SK-N-SH (cell line): Measurements from ENCODE around the gene NSMCE1. TPM values are rescaled to one million over a fixed set of nuclear protein-coding genes. Genes with fewer than 3 reads are reported as not detected.
A peak's percentile ranks its signal among the peaks of the same experiment; 100 is the strongest.

Source experiments
- CTCF ChIA-PET: fragments of 300-600, 350-600 bp; formaldehyde crosslinking; extraction: SDS; loops from one replicate; lab custom pipeline; 2021; lab: Yijun Ruan, JAX
- POLR2A ChIA-PET: fragments of 350-600 bp; sonication (Branson Sonifier 250); formaldehyde crosslinking; extraction: SDS; loops from one replicate; lab custom pipeline; 2020; ENCODE audit warnings: antibody characterized with exemption, inconsistent platforms; lab: Yijun Ruan, JAX
- DNase-seq: peaks from one replicate; pipeline ENCODE4 v3.0.0; 2012
- H2AFZ ChIP-seq: fragments of 200-600 bp; sonication (generic); 2 replicates; pipeline ENCODE4 v1.8.1; 2016; ENCODE audit warnings: antibody characterized with exemption, mild to moderate bottlenecking, low read depth
- H3F3A ChIP-seq: fragments of 200-600 bp; sonication (generic); replicated peaks from 2 replicates; pipeline ENCODE3; 2016; ENCODE audit warnings: antibody characterized with exemption, mild to moderate bottlenecking; ENCODE audit not compliant: insufficient read depth
- H3K27ac ChIP-seq, 2 experiments: fragments of 200-500 bp in 1 of 2; fragments of 200-600 bp in 1 of 2; sonication (Bioruptor generic) in 1 of 2; sonication (generic), shearing (Covaris generic) in 1 of 2; 2 replicates each; pipeline versions ENCODE4 v1.5.1 to v1.6.1; 2014 to 2016; ENCODE audit warnings: low read depth in 2 of 2, inconsistent platforms in 1 of 2, low read length in 1 of 2, mild to moderate bottlenecking in 1 of 2, mixed read lengths in 1 of 2
- H3K27me3 ChIP-seq: fragments of 200-600 bp; sonication (generic), shearing (Covaris generic); 2 replicates; pipeline ENCODE4 v1.6.1; 2016; ENCODE audit warnings: mixed run types; ENCODE audit not compliant: insufficient read depth
- H3K36me3 ChIP-seq, 2 experiments: fragments of 200-500 bp in 1 of 2; fragments of 200-600 bp in 1 of 2; sonication (Bioruptor generic) in 1 of 2; sonication (generic) in 1 of 2; replicated peaks in 1 of 2; 2 replicates each; pipeline versions ENCODE3 to v1.5.1; 2014 to 2016; ENCODE audit warnings: low read length in 1 of 2, mild to moderate bottlenecking in 1 of 2; ENCODE audit not compliant: insufficient read depth in 2 of 2, control insufficient read depth in 1 of 2
- H3K4me1 ChIP-seq, 2 experiments: fragments of 200-500 bp in 1 of 2; fragments of 200-600 bp in 1 of 2; sonication (Bioruptor generic) in 1 of 2; sonication (generic), shearing (Covaris generic) in 1 of 2; 2 replicates each; pipeline versions ENCODE4 v1.5.1 to v1.6.1; 2014 to 2016; ENCODE audit warnings: low read depth in 1 of 2, low read length in 1 of 2, mixed run types in 1 of 2; ENCODE audit not compliant: insufficient read depth in 2 of 2, control insufficient read depth in 1 of 2
- H3K4me2 ChIP-seq: fragments of 200-600 bp; sonication (generic), shearing (Covaris generic); 2 replicates; pipeline ENCODE4 v1.6.1; 2017; ENCODE audit warnings: mixed run types
- H3K4me3 ChIP-seq, 2 experiments: fragments of 200-500 bp in 1 of 2; fragments of 200-600 bp in 1 of 2; sonication (Bioruptor generic) in 1 of 2; sonication (generic), shearing (Covaris generic) in 1 of 2; 2 replicates each; pipeline versions ENCODE4 v1.5.1 to v1.8.1; 2014 to 2016; ENCODE audit warnings: low read depth in 2 of 2, inconsistent platforms in 1 of 2, low read length in 1 of 2, mild to moderate bottlenecking in 1 of 2, mixed read lengths in 1 of 2, moderate library complexity in 1 of 2
- H3K79me2 ChIP-seq: fragments of 200-600 bp; sonication (generic); 2 replicates; pipeline ENCODE4 v1.8.1; 2017; ENCODE audit warnings: mild to moderate bottlenecking; ENCODE audit not compliant: insufficient read depth
- H3K9ac ChIP-seq: fragments of 200-600 bp; sonication (generic); 2 replicates; pipeline ENCODE4 v1.6.1; 2017; ENCODE audit warnings: mixed run types
- H3K9me2 ChIP-seq: fragments of 200-600 bp; sonication (generic); 2 replicates; pipeline ENCODE4 v1.6.1; 2017; ENCODE audit warnings: mixed run types
- H3K9me3 ChIP-seq: fragments of 200-600 bp; sonication (generic); 2 replicates; pipeline ENCODE4 v1.6.1; 2017; ENCODE audit warnings: mixed run types, mild to moderate bottlenecking, moderate library complexity
- H4K20me1 ChIP-seq: fragments of 200-600 bp; sonication (generic); 2 replicates; pipeline ENCODE4 v1.6.1; 2017; ENCODE audit warnings: mild to moderate bottlenecking, mixed run types; ENCODE audit not compliant: insufficient read depth
- CTCF ChIP-seq: fragments of 200-600 bp; sonication (generic); IDR thresholded peaks from 2 replicates; pipeline ENCODE4 v1.6.1; 2017; ENCODE audit warnings: antibody characterized with exemption, mild to moderate bottlenecking, moderate library complexity
- FOSL2 ChIP-seq: IDR thresholded peaks from 2 replicates; pipeline ENCODE4 v1.4.0; 2012; ENCODE audit warnings: low read depth, mild to moderate bottlenecking, moderate library complexity, borderline replicate concordance
- FOXJ3 ChIP-seq: sonication (generic); formaldehyde crosslinking; IDR thresholded peaks from 2 replicates; pipeline ENCODE4 v1.5.1; 2020; ENCODE audit warnings: mild to moderate bottlenecking, missing genetic modification reagents
- GABPA ChIP-seq: IDR thresholded peaks from 2 replicates; pipeline ENCODE4 v1.4.0; 2012; ENCODE audit warnings: low read depth, mild to moderate bottlenecking
- GATA2 ChIP-seq: sonication (generic); formaldehyde crosslinking; IDR thresholded peaks from 2 replicates; pipeline ENCODE4 v1.5.0; 2020; ENCODE audit warnings: mild to moderate bottlenecking, missing genetic modification reagents
- IRF3 ChIP-seq: fragments of 150-350 bp; IDR thresholded peaks from 2 replicates; pipeline ENCODE4 v1.6.1; 2016; ENCODE audit warnings: mild to moderate bottlenecking, low read depth, low read length
- MEF2A ChIP-seq: IDR thresholded peaks from 2 replicates; pipeline ENCODE4 v1.4.0; 2012; ENCODE audit warnings: low read depth, borderline replicate concordance
- MXI1 ChIP-seq: IDR thresholded peaks from 2 replicates; pipeline ENCODE4 v1.6.1; 2012; ENCODE audit warnings: mild to moderate bottlenecking, low read depth, low read length, improper control_type of control experiment
- NRF1 ChIP-seq: IDR thresholded peaks from 2 replicates; pipeline ENCODE4 v1.6.1; 2012; ENCODE audit warnings: low read depth, mild to moderate bottlenecking, low read length
- PBX3 ChIP-seq: IDR thresholded peaks from 2 replicates; pipeline ENCODE4; 2012
- POLR2AphosphoS5 ChIP-seq: IDR thresholded peaks from 2 replicates; pipeline ENCODE4 v1.6.1; 2012; ENCODE audit warnings: low read depth, low read length
- RFX5 ChIP-seq: IDR thresholded peaks from 2 replicates; pipeline ENCODE4 v1.6.1; 2012; ENCODE audit warnings: mild to moderate bottlenecking, improper control_type of control experiment, low read length
- RXRA ChIP-seq: IDR thresholded peaks from 2 replicates; pipeline ENCODE4 v1.4.0; 2012; ENCODE audit warnings: low read depth, mild to moderate bottlenecking, borderline replicate concordance
- SMC3 ChIP-seq: IDR thresholded peaks from 2 replicates; pipeline ENCODE4 v1.6.1; 2012; ENCODE audit warnings: low read depth, low read length, improper control_type of control experiment
- USF1 ChIP-seq: IDR thresholded peaks from 2 replicates; pipeline ENCODE4 v1.4.0; 2012; ENCODE audit warnings: low read depth, borderline replicate concordance
- USF2 ChIP-seq: fragments of 150-350 bp; IDR thresholded peaks from 2 replicates; pipeline ENCODE4 v1.6.1; 2017; ENCODE audit warnings: antibody characterized with exemption, low read length, low read depth, borderline replicate concordance
- YY1 ChIP-seq: IDR thresholded peaks from 2 replicates; pipeline ENCODE4 v1.4.0; 2012; ENCODE audit warnings: low read depth, mild to moderate bottlenecking
- WGBS: methylation state at CpG from one replicate; pipeline ENCODE4 v1.1.6; 2017; ENCODE audit warnings: low lambda C conversion rate; 5-methylcytosine and 5-hydroxymethylcytosine counted together
- polyA plus RNA-seq, 3 experiments: library from polyadenylated mRNA; depleted of rRNA; stranded (reverse); fragments of >200 nt; gene quantifications; 2 replicates each; pipeline ENCODE4 v1.2.3, GENCODE V29; 2012
- TF ChIP-seq, protein P1 (sequence below): IDR thresholded peaks from 2 replicates; pipeline ENCODE4 v1.4.0; 2012; ENCODE audit warnings: low read depth
- TF ChIP-seq, protein P2 (sequence below): IDR thresholded peaks from 2 replicates; pipeline ENCODE4 v1.4.0; 2012; ENCODE audit warnings: low read depth, borderline replicate concordance

NSMCE1 gene
- polyA plus RNA-seq, 1 of the 3 experiments (the other 2 are of a cell fraction): 39.8 TPM

GRCh38 chr16:27313422-27314160 is 45.0 kb upstream of the NSMCE1 start, which contains the start of gene IL4R:
Gene IL4R (plus strand): TSS chr16:27313974. CDS start chr16:27340204, 26,230 bp downstream.
- TF ChIP-seq IRF3: no peak
- no peak for TF ChIP-seq USF1
- TF ChIP-seq MEF2A: no peak
- no peak for TF ChIP-seq SMC3
- TF ChIP-seq MXI1: no peak
- TF ChIP-seq, protein P1, sequence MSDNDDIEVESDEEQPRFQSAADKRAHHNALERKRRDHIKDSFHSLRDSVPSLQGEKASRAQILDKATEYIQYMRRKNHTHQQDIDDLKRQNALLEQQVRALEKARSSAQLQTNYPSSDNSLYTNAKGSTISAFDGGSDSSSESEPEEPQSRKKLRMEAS: no peak
- TF ChIP-seq GATA2 (CRISPR knock-in tag): no peak
- TF ChIP-seq POLR2AphosphoS5: no peak
- TF ChIP-seq PBX3: no peak
- no peak for TF ChIP-seq GABPA
- TF ChIP-seq, protein P2, sequence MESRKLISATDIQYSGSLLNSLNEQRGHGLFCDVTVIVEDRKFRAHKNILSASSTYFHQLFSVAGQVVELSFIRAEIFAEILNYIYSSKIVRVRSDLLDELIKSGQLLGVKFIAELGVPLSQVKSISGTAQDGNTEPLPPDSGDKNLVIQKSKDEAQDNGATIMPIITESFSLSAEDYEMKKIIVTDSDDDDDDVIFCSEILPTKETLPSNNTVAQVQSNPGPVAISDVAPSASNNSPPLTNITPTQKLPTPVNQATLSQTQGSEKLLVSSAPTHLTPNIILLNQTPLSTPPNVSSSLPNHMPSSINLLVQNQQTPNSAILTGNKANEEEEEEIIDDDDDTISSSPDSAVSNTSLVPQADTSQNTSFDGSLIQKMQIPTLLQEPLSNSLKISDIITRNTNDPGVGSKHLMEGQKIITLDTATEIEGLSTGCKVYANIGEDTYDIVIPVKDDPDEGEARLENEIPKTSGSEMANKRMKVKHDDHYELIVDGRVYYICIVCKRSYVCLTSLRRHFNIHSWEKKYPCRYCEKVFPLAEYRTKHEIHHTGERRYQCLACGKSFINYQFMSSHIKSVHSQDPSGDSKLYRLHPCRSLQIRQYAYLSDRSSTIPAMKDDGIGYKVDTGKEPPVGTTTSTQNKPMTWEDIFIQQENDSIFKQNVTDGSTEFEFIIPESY: no peak
- no peak for TF ChIP-seq NRF1
- no peak for TF ChIP-seq YY1
- TF ChIP-seq RFX5: no peak
- TF ChIP-seq USF2: no peak
- TF ChIP-seq FOXJ3 (CRISPR knock-in tag): no peak
- no peak for TF ChIP-seq CTCF
- no peak for TF ChIP-seq FOSL2
- no peak for TF ChIP-seq RXRA
- TF ChIP-seq, all 33 proteins: peak for 0
- DNase-seq: peak; percentile 74
- peaks cover 6% of the 10 kb centered on the region for H3F3A ChIP-seq
- H3K27me3 ChIP-seq: no peaks in the 10 kb centered on the region
- no peaks in the 10 kb centered on the region for H3K36me3 ChIP-seq
- POLR2A ChIA-PET: no interaction called here
- H4K20me1 ChIP-seq: peaks cover 13% of the 10 kb centered on the region; the same call in 1 of the 2 replicates
- H3K9ac ChIP-seq: peak within 1 kb of the TSS; percentile 96
- 0% methylated on average over 2 of the region's 85 CpGs for WGBS
- H3K9me3 ChIP-seq: no peaks in the 10 kb centered on the region
- peak within 1 kb of the TSS; percentile 61 to 88 for H3K4me3 ChIP-seq
- peak within 1 kb of the TSS in 1 of 2 experiments; percentile 74; a peak in 2 of 4 replicates for H3K27ac ChIP-seq
- peak within 1 kb of the TSS; percentile 89 for H2AFZ ChIP-seq
- peaks cover 46% of the 10 kb centered on the region for H3K79me2 ChIP-seq
- no peaks in the 10 kb centered on the region for H3K9me2 ChIP-seq
- peak within 1 kb of the TSS; percentile 97 for H3K4me2 ChIP-seq
- H3K4me1 ChIP-seq: peaks cover 0 to 10% of the 10 kb centered on the region in 2 experiments; a peak in 3 of 4 replicates
- CTCF ChIA-PET: interaction anchor here (1.0 kb wide), 1 partner anchor 79 kb away, joined by 3 read pairs; no protein-coding TSS in a partner anchor
